ENCODE data around the gene LIFR.
"Not testable (repeated sequence)": the region's sequence is repeated elsewhere in the genome, so short reads cannot be mapped to it uniquely, and the experiment has no call there.

Gene LIFR

GRCh38 chr5:38516649-38517048, 39.8 kb downstream of the LIFR start:
- not testable (repeated sequence) for DNase-seq (ENCODE audit: low read depth in 2 of 2)

- DNase-seq (ENCODE audit: low read depth in 2 of 2), result no peak
Measured at GRCh38 chr5:38515646-38516045, 40.8 kb downstream of the LIFR start.

DNA sequence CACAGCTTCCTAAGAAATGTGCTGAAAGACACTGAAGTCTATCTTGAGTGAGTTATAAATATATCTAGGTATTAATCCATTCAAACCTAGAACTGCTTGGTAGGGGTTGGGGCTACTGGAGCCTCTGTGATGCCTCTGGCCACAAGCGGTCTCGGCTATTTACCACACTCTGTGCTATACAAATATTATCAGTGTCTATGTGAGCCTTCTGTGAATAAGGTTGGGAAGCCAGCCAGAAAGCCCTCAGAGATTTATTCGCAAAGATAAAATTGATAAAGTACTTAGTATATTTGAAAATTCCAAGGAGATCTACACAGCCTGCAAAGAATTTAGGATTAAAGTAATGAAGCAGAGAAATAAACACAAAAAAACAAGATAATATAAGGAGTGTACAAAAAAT, 41.4 kb downstream of the LIFR start:
- DNase-seq (ENCODE audit: low read depth in 2 of 2), result no peak

DNA sequence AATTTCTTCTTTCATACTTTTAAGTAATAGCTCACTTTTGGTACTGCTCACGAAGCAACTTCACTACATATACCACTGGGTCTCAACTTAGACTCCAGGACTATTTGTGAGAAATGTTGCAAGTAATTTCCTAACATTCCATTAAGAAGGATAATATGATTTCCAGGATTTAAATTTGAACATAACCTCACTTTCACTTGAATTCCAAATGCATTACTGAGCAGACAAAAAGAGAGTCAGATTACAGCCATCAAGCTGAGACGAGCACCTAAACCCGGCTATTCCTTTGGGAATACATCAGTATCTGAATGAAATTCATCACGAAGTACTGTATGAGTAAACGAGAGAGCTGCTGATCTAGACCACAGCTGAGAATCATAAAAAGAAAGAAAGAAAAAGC, 47.3 kb downstream of the LIFR start:
- DNase-seq (ENCODE audit: low read depth in 2 of 2), result no peak

DNA sequence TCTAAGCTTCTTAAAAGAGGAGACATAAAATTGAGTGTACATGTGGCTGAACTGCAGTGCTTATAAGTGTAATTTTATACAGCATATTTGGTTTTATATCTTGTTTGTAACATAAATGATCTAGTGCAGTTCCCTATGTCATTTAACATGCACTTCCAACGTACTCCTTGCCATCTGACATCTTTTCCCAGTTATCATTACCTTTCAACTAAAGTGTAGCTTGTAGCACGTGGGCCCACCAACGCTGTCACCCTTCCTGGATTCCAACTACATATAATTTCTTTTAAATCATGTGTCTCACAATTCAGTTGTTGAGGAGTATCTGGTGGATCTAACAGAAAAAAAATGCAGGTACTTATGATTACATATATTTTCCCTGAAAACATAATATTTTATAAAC, 50.1 kb downstream of the LIFR start:
- no peak for DNase-seq (ENCODE audit: low read depth in 2 of 2)

DNA sequence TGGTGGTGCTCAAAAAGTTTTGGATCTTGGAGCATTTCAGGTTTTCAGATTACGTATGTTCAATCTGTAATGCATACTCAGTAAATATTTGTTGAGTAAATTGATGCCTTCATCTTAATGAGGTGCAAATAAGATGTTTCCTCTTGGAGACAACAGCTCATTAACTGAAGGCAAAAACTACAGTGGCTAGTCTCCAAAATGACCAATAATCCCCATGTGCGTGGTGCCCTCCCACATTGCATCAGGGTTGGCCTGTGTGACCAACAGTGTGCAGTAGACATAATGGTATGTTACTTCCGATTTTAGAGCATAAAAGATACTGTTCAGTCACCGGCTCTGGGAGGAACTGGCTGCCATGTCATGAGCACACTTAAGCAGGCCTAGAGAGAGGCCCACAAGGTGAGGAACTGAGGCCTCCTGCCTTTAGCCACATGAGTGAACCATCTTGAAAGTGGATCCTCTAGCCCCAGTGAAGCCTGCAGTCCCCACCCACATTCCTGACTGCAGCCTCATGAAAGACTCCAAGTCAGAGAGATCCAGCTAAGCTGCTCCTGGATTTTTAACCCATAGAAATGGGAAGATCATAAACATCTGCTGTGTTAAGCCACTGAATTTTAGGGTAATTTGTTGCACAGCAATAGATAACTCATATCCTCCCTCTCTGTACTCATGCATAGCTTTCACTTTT, 55.7 kb downstream of the LIFR start:
- DNase-seq (ENCODE audit: low read depth in 2 of 2), result no peak

- no peak for DNase-seq (ENCODE audit: low read depth in 2 of 2)
Measured at GRCh38 chr5:38497946-38498345, 58.5 kb downstream of the LIFR start.

- DNase-seq (ENCODE audit: low read depth in 2 of 2), result no peak
Measured at GRCh38 chr5:38494763-38495162, 61.7 kb downstream of the LIFR start.

- no peak for DNase-seq (ENCODE audit: low read depth in 2 of 2)
Measured at GRCh38 chr5:38494175-38494574, 62.3 kb downstream of the LIFR start.

- no peak for DNase-seq (ENCODE audit: low read depth in 2 of 2)
Measured at GRCh38 chr5:38483805-38484398, 72.5 kb downstream of the LIFR start.

- DNase-seq (ENCODE audit: low read depth in 2 of 2), result no peak
Measured at GRCh38 chr5:38479315-38479904, 77.0 kb downstream of the LIFR start.

- no peak for DNase-seq (ENCODE audit: low read depth in 2 of 2)
Measured at GRCh38 chr5:38478878-38479277, 77.6 kb downstream of the LIFR start.

- DNase-seq (ENCODE audit: low read depth in 2 of 2), result no peak
Measured at GRCh38 chr5:38478166-38478565, 78.3 kb downstream of the LIFR start.

DNA sequence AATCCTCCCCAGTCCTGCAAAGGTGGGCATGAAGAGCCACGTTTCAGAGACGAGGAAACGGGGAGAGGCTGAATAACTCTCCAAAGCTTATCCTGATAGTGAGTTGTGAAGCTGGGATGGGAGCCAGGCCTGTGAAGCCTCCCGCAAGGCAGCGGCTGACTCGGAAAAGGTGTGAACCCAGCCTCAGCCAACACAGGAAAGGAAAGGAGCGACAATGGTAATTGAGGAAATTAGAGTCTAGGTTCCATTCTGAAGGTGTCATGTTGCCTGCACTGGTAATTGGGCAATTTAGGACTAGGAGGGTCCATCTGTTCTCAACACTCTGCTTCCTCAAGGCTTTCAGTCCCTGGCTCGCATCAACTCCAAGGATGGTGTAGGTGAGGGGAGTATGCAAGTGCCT, 83.4 kb downstream of the LIFR start:
- no peak for DNase-seq (ENCODE audit: low read depth in 2 of 2)

DNA sequence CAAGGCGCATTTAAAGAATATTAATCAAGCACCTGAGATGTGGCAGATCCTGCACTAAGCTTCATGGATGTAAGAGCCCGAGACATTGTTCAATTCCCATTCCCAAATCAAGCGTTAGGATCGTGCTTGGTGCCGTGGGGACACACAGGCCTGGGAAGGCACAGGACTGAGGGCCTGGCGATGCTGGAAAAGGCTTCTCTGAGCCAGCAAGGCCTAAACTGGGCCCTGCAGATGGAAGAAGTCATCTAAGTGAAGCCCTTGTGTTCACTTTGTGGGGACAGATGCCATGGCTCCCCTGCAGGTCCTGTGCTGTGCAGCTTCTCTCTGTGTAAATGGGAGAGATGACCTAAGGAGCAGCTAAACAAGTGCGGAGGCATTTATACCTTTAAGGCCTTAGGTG, 83.9 kb downstream of the LIFR start:
- DNase-seq (ENCODE audit: low read depth in 2 of 2), result no peak

DNA sequence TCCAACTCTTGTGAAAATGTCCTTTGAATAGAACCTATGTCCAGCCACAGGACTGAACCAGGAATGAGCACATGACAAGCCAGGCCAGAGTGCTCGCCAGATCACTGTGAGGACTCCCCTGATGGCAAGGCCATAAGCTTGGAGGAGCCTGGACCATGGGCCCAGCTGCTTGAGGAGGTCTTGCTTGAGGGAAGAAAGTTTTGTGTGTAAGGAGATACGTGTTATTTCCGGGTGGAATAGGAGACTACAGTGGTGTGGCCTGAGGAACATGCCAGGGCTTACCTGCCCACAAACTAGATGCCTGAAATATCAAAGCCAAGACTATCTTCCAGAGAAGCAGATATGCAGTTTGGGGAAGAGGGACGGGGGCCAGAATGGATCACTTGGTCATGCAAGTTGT, 84.7 kb downstream of the LIFR start:
- DNase-seq (ENCODE audit: low read depth in 2 of 2), result no peak

DNA sequence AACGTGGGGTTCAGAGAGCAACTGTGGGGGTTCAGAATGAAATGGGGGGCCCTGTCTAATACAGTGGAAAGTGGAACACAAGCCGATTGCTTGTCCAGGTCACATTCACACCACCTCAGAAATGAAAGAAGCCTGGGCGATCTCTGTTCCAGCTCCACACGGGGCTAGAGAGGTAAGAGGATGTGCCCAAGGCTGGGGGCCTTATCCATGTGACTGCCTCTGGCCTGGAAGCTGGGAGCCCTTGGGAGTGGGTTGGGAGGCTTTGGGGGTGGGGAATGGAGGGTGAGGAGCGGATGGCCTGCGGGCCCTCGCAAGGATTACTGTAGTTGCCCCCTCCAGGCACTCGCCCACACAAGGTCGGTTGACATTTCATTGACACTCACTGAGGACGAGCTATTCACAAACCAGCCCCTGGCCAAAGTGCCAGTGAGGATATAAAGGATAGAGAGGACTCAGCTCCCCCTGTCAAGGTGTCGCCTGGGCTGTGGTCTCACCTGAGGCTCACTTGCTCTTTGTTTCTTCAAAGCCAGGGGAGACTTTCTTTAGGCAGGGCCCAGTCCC, 86.7 kb downstream of the LIFR start:
- DNase-seq (ENCODE audit: low read depth in 2 of 2), result no peak

DNA sequence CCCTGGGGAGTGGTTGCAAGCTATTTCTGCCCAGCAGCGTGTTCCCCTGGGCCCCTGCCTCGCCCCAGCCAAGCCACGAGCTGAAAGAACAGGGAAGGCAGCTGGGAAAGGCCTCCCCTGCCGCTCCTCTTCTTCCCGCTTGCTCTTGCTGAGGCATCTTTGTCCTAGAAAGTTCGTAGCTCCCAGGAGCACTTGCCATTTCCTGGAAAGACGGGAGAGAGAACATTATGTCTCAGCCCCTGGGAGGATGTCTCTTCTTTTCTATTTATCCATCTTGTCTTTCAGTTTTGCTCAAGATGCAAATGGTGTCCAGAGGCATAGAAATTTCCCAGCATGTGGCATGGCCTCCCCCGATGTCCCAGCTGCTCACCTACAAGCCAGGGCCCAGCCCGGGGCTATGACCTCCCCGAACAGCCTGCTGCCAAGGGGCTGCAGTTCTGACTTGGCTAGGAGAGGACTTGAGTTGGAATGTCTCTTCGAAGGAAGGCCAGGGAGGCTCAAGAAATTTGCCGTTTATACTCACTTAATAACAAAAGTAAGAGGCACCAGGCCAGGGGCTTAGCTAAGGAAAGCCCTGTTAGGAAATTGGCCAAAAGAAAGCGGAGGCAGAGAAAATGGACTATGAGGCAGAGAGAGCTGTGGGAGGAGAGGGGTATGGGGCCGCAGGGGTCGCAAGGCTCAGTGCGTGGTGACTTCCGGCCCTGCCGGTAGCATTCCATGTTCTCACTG, 87.3 kb downstream of the LIFR start:
- DNase-seq (ENCODE audit: low read depth in 2 of 2), result no peak

DNA sequence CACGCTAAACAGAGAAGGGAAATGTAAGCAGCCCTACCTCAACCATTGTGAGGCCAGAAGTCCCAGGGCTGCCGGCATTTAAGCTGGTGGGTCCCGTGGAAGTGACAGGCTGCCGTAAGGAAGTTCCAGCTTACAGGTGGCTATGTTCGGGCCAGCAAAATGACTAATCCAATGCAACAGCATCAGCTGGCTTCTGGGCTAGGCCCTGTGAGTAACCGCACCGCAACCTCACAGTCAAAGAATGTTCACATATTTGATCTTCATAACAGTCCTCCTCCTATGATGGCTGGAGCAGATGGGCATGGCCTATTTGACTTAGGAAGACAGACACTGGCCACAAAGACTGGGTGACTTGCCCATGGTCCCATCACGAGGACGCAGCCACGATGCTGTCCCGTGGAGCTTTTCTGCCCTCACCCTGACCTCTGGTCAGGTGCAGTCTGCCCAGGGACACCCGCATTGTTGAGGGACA, 88.2 kb downstream of the LIFR start:
- DNase-seq (ENCODE audit: low read depth in 2 of 2), result no peak

- DNase-seq (ENCODE audit: low read depth in 2 of 2), result no peak
Measured at GRCh38 chr5:38467353-38468040, 88.9 kb downstream of the LIFR start.

DNA sequence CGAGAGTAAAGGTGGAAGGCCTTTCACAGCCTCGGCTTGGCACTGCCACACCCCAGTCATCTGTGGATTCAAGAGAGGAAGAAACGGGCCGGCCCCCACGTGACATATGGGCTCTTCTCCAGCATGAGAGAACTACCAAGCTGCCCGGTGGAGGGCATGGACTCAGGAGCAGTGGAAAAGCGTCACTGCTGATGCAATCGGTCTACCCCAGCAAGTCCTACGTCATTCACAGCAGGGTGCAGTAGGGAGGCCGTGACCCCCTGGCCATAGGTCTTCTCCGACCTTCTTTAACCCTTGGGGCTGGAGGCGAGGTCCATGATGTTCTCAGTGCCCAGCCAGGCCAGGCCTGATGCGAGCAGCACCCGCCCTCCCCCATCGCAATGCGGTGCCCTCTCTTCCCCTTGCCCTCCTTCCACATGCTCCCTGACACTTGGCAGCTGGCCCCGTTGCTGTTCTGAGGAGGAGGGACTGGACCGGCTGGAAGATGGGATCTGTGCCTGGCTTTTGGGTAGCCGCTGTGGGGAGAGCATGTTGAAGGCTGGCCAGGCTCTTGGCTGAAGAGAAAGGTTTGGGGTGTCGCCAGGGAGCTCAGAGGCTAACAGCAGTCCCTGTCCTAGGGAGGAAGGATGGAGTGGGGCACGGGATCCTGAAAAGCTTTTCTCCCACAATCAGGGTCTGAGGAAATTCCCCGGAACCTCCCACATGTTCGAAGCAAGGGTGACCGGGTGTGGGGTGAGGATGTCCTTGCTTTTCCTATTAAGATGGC, 89.8 kb downstream of the LIFR start:
- no peak for DNase-seq (ENCODE audit: low read depth in 2 of 2)
